GM18951 (cell line): Measurements from ENCODE around the gene ERC2.

Experiments
- POLR2A ChIP-seq: IDR thresholded peaks from 4 replicates; pipeline ENCODE4 v1.6.1; 2011; ENCODE audit warnings: mild to moderate bottlenecking; ENCODE audit not compliant: insufficient read length, insufficient read depth; ENCODE audit errors: extremely low read depth
- in situ Hi-C: fragments of 300-500 bp; cut with MboI; formaldehyde crosslinking; loops from one replicate; pipeline ENCODE4 v1.12.0; 2022; ENCODE audit warnings: low sequenced_read_pairs, mixed read lengths, inconsistent platforms; ENCODE audit not compliant: unreplicated experiment

The ERC2 gene

GRCh38 chr3:55721716-55722484 lies 746.4 kb downstream of the ERC2 start:
- no peak for TF ChIP-seq POLR2A
- in situ Hi-C loops, result no loop called here

DNA sequence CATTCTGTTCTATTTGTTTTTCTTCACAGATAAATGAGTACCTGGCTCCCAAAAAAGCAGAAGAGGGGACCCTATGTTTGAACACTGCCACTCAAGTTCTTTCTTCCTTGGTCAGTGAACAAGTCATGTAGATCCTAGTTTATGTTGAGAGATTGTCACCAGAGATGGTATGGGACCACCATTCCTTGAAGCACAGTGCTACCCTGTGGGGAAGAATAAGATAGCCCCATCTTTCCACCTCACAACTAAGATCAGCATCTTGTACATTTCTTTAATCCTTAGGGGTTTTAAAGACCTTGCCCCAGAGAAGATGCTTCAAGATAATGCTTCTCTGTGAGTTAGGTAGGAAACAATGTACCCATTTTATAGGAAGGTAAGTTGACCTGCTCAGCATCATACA lies 747.7 kb downstream of the ERC2 start:
- TF ChIP-seq POLR2A, result no peak
- in situ Hi-C loops, result no loop called here

GRCh38 chr3:55719508-55719907 lies 748.8 kb downstream of the ERC2 start:
- in situ Hi-C loops, result no loop called here
- no peak for TF ChIP-seq POLR2A

- TF ChIP-seq POLR2A, result no peak
- in situ Hi-C loops, result no loop called here
Observed at GRCh38 chr3:55719006-55719405, 749.3 kb downstream of the ERC2 start.

DNA sequence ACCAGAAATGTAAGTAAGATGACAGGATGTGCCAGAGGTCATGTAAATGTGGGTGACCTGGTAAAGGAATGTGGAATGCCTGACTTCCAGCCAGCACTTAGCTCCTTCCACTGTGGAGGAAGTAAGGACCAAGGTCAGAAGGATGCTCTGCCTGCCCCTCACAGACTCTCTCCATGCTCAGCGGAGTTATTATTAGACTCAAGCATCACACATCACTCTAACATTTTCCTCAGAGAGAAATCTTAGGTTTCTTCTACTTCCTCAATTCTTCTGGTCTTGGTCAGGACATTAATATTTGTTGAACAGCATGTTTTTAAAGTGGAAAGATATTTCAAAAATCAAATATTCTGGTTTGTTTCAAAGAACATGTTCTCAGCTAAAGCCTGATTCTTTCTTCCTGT lies 749.7 kb downstream of the ERC2 start:
- in situ Hi-C loops, result no loop called here
- TF ChIP-seq POLR2A, result no peak

- in situ Hi-C loops, result no loop called here
- no peak for TF ChIP-seq POLR2A
Observed at GRCh38 chr3:55718074-55718473, 750.2 kb downstream of the ERC2 start.

DNA sequence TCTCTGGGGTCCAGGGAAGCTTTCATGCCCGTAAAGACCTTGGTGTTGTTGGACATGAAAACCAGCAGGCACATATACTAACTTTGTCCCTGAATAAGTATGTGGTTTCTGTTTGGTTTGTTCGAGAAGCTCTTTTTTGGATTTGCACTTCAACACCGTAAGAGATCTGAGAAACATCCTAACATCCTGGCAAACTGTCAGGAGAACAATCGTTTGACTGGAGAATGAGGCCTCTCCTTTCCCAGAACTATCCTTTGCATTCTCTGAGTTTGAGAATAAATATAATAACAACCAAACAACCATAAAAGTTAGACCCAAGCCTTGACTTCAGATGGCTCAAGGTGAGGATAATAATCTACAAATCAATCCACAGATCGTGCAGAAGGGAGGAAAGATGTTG lies 750.8 kb downstream of the ERC2 start:
- no peak for TF ChIP-seq POLR2A
- in situ Hi-C loops, result no loop called here

- no peak for TF ChIP-seq POLR2A
- in situ Hi-C loops, result no loop called here
Observed at GRCh38 chr3:55716611-55717225, 751.5 kb downstream of the ERC2 start.

GRCh38 chr3:55716044-55716443 lies 752.2 kb downstream of the ERC2 start:
- in situ Hi-C loops, result no loop called here
- TF ChIP-seq POLR2A, result no peak

GRCh38 chr3:55714057-55714456 lies 754.2 kb downstream of the ERC2 start:
- TF ChIP-seq POLR2A, result no peak
- in situ Hi-C loops, result no loop called here

DNA sequence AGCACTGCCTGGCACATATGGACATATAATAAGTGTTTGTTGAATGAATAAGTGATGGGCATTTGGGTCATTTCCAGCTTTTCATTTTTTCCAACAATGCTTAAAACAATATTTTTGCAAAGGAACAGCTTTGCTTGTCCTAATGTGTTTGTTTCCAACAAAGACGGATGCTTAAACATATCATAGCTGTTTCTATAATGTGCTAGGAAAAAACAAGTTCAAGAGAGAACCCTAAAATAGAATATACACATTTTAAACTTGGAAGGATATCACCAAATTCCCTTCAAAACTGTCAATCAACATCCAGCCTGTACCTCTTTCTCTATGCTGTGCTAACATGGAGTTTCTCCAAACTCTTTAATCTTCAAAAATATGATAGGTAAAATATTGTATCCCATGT lies 756.6 kb downstream of the ERC2 start:
- in situ Hi-C loops, result no loop called here
- no peak for TF ChIP-seq POLR2A

DNA sequence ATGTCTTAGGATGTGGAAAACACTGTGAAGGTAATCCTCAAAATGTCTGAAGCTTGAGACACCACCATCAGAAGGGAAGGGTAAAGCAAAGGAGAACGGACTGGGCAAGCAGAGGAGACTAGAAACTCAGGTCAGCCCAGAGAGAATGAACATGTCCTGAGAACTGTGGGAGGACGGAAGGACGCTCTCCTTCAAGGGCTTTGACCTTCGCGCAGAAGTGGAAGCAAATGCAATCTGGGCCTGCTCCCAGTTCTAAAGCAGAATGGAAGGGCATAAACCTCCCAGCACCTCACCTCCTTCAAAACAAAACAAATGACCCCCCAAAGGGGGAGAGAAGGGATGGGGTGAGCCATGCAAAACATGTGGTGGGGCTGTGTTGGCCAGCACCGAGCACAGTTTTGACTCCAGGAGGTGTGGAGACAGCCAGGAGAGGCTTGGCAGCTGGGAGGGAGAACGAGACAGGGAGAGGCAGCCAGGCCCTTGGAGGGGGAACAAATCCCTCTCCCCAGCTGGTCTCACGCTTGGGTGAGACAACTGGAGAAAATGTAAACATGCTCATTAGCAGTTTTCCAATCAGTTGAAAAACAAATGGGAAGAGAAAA lies 758.8 kb downstream of the ERC2 start:
- no peak for TF ChIP-seq POLR2A
- in situ Hi-C loops, result no loop called here

DNA sequence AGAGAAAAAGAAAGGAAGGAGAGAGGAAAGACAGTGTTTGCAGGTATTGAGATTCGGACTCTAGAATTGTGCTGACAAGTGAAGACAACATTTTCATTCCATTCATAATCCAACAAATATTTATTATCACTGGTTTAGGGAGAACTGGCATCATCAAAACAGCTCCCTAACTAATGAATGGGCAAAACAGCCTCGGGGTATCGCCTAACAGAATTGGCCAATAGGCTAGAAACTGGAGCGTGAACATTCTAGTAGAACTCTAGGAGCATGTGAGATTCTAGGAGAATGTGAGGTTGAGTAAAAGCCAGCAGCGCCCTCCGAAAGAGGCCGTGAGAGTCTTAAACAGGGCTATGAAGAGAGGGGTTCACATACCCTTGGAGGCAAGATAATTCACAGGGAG lies 759.3 kb downstream of the ERC2 start:
- no peak for TF ChIP-seq POLR2A
- in situ Hi-C loops, result no loop called here

- in situ Hi-C loops, result no loop called here
Observed at GRCh38 chr3:55708242-55708641, 760.0 kb downstream of the ERC2 start.

GRCh38 chr3:55704521-55704920 lies 763.7 kb downstream of the ERC2 start:
- in situ Hi-C loops, result no loop called here
- no peak for TF ChIP-seq POLR2A

More at GRCh38 chr3:55708242-55708641, 760.0 kb downstream of the ERC2 start:
- TF ChIP-seq POLR2A, result no peak
